ENCODE results near the gene ENGASE.

- TF ChIP-seq LEF1 (IDR thresholded peaks at IDR 0.05; ENCODE audit: borderline replicate concordance) (no peak), BHLHE40 (IDR thresholded peaks at IDR 0.05; ENCODE audit: borderline replicate concordance) (no peak), TARDBP (IDR thresholded peaks at IDR 0.05) (no peak), FOXM1 (IDR thresholded peaks at IDR 0.05; ENCODE audit: borderline replicate concordance) (no peak), SP1 (IDR thresholded peaks at IDR 0.05) (no peak), CTBP1 (IDR thresholded peaks at IDR 0.05; ENCODE audit: borderline replicate concordance) (no peak), FOXA1 (IDR thresholded peaks at IDR 0.05) (no peak), NFRKB (IDR thresholded peaks at IDR 0.05) (no peak), ELF4 (IDR thresholded peaks at IDR 0.05) (no peak), ARNT (IDR thresholded peaks at IDR 0.05) (no peak), SUZ12 (IDR thresholded peaks at IDR 0.05) (no peak), FOXK2 (IDR thresholded peaks at IDR 0.05) (no peak), PKNOX1 (IDR thresholded peaks at IDR 0.05) (no peak), HDGF (IDR thresholded peaks at IDR 0.05; ENCODE audit: borderline replicate concordance) (no peak)
Observed at GRCh38 chr17:79064026-79064425, 10.6 kb upstream of the ENGASE start.
